Activated CD4-positive, alpha-beta T cell treated with anti-CD3 and anti-CD28 coated beads, Interleukin-2, amount 50 U/mL, for 16 hours (primary cell): ENCODE measurements around the gene PTPRS.
"Not testable (repeated sequence)": the region's sequence is repeated elsewhere in the genome, so short reads cannot be mapped to it uniquely, and the experiment has no call there.

Experiments used
- DNase-seq: peaks from one replicate; pipeline ENCODE4 v3.0.0-alpha.2; 2020

The PTPRS gene

DNA sequence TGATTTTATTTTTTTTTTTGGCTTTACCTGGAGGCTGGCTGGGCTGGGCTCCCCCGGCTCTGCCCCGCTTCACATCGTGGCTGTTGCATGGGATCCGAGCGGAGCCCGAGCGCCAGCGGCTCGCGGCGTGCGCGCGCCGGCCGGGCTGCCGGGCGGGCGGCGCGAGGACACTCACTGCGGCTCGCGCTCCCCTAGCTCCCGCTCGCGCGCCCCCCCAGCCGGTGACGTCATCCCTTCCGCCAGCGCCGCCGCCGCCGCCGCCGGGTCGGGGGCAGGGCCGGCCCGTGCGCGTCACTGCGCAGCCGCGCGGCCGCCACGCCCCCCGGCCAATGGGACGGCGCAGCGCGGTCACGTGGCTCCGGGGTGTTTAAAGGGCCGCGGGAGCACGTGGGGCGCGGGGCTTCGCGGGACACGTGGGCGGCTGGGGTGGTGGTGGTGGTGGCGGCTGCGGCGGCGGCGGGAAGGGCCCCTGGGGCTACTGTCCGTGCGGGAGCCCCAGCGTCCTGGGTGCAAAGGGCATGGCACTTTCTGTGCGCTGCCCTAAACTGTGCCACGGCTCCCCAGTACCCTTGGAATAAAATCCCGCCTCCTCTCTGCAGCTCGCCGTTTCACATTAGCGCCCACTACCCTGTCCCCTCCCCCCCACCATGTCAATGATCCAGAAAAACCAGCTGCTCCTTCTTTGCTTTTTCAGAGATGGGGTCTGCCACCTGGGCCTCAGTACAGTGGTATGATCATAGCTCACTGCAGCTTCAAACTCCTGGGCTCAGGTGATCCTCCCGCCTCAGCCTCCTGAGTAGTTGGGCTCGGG is at the start of gene PTPRS:
PTPRS (minus strand) TSS at position 176 of the 811 bp plus-strand sequence. CDS start 54,672 bp downstream, outside the sequence.
- peak; percentile 42 for DNase-seq

DNA sequence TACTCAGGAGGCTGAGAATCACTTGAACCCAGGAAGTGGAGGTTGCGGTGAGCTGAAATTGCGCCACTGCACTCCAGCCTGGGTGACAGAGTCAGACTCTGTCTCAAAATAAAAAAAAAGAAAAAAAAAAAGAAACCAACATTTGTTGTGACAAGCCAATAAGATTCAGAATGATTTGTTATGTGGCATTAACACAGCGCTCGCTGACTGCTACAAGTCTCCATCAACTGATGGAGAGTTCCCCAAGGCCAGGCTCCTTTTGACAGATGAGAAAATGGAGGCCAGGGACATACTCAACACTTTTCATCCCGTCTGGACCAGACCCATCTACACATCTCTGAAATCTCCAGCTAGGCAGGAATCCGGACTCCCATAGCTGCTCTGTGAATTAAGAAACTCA is 48.7 kb upstream of the PTPRS start:
- DNase-seq = no peak

GRCh38 chr19:5387472-5387871 is 46.9 kb upstream of the PTPRS start:
- DNase-seq = no peak

GRCh38 chr19:5386841-5387240 is 46.2 kb upstream of the PTPRS start:
- DNase-seq = no peak

DNA sequence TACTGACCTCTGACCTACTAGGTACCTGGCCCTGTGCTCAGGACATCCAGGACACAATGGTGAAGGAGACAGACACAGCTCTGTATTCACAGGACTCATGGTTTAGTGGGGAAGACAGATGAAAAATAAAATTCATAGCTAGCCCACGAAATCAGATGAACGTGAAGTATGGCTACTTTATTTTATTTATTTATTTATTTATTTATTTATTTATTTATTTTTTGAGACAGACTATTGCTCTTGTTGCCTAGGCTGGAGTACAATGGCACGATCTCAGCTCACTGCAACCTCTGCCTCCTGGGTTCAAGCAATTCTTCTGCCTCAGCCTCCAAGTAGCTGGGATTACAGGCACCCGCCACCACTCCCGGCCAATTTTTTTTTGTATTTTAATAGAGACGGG is 40.6 kb upstream of the PTPRS start:
- not testable (repeated sequence) for DNase-seq

GRCh38 chr19:5380215-5380919 is 39.8 kb upstream of the PTPRS start:
- DNase-seq = no peak

GRCh38 chr19:5376928-5377327 is 36.3 kb upstream of the PTPRS start:
- no peak for DNase-seq

GRCh38 chr19:5372572-5373200 is 32.1 kb upstream of the PTPRS start:
- no peak for DNase-seq

GRCh38 chr19:5369962-5370367 is 29.4 kb upstream of the PTPRS start:
- peak; percentile 54 for DNase-seq

- DNase-seq = no peak
These were observed 28.7 kb upstream of the PTPRS start for GRCh38 chr19:5369304-5369703.

- no peak for DNase-seq
These were observed 27.0 kb upstream of the PTPRS start for GRCh38 chr19:5367530-5368133.

DNA sequence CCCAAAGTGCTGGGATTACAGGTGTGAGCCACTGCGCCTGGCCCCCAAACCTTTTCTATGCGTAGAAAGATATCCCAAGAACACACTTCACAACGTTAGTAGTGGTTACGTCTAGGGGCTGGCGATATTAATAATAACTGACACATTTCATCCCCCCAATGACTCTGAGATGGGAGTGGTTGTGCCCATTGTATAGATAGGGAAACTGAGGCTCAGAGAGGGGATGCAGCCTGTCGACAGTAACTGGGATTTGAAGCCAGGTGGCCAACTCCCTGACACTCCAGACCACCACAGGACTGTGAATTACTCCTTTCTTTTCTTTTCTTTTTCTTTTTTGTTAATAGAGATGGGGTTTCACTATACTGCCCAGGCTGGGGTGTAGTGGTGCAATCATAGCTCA is 25.3 kb upstream of the PTPRS start:
- DNase-seq = no peak

GRCh38 chr19:5364674-5365073 is 24.1 kb upstream of the PTPRS start:
- no peak for DNase-seq

DNA sequence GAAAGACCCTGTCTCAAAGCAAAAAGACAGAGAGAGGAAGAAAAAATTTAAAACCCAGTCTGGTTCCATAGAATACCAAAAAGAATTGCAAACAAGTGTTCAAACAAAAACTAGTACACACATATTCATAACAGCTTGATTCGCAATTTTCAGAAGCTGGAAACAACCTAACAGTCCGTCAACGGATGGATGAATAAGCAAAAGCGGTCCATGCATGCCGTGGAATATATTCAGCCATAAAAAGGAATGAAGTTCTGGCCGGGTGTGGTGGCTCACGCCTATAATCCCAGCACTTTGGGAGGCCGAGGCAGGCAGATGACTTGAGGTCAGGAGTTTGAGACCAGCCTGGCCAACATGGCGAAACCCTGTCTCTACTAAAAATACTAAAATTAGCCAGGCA is 21.2 kb upstream of the PTPRS start:
- DNase-seq = not testable (repeated sequence)

GRCh38 chr19:5361407-5361806 is 20.8 kb upstream of the PTPRS start:
- no peak for DNase-seq

DNA sequence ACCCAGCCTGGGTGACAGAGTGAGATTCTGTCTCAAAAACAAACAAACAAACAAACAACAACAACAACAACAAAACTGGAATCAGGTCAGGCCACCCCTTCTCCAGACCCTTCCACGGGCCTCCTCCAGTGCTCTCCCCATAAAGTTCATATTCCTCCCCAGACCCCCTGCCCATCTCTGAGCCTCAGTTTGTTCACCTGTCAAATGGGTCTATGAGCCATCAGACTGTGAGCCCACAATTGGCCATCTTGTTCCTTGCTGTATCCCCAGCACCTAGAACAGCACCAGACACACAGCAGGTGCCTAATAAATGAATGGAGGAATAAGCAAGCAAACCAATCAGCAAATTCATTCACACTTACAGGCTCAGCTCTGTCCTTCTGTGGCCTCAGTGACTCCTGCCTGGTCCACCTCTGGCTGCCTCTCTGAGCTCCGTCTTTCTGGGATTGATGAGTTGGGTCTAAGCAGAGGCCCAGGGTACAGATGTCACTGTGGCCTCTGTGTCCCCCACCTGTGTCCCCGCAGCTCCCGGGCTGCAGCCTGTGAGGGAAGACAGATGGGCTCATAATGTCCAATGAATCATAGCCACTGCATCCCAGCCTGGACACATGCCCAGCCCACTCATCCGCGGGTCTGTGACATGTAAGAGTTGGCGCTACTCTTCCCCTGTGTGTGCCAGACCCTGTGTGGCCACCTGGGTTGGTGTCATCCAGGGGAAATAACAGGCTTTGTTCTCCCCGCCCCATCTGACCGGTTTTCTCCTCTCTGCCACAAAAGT is 19.6 kb upstream of the PTPRS start:
- DNase-seq = no peak

- DNase-seq = no peak
These were observed 17.7 kb upstream of the PTPRS start for GRCh38 chr19:5358173-5358800.

DNA sequence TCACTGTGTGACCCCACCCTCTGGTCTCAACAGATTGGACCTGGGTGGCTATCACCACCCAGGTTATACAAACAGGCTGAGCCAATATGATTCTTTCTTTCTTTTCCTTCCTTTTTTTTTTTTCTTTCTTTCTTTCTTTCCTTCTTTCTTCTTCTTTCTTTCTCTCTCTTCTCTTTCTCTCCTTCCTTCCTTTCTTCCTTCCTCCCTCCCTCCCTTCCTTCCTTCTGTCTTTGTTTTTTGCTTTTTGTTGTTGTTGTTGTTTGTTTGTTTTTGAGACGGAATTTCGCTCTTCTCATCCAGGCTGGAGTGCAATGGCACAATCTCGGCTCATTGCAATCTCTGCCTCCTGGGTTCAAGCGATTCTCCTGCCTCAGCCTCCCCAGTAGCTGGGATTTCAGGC is 17.0 kb upstream of the PTPRS start:
- DNase-seq = no peak

DNA sequence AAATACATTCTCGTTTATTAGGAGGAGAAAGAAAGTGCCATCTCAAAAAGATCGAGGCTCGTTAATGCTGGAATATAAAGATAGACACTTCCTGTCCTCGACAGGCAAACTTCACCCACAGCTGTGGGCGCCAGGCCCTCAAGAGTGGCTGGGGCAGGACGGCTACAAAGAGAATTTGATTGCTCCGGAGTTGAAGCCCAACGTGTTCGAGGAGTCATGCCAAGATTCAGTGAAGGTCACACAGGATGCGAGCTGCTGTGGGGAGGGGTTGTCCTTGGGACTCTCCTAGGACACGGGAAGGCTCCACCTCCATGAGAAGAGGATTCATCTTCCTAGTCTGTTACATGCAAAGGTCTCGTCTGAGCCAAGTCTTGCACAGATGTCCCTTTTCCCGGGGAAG is 16.3 kb upstream of the PTPRS start:
- DNase-seq = no peak

DNA sequence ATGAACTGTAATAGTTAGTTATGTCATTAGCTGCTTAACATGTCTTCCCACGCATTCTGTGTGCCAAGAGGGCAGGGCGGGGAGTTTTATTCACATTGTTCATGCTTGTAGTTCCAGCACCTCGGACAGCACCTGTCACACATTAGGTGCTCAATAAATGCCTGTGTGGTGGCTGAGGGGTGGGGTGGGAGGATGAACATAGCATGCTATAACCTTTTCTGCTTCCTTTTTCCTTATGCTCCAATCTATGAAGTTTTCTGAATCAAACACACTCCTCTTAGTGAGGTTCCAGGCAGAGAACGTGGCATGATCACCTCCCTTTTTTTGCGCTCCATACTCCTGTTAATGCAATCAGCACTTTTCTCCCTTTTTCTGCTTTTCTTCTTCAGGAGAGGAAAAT is 15.8 kb upstream of the PTPRS start:
- no peak for DNase-seq

- DNase-seq = no peak
These were observed 15.1 kb upstream of the PTPRS start for GRCh38 chr19:5355693-5356092.

DNA sequence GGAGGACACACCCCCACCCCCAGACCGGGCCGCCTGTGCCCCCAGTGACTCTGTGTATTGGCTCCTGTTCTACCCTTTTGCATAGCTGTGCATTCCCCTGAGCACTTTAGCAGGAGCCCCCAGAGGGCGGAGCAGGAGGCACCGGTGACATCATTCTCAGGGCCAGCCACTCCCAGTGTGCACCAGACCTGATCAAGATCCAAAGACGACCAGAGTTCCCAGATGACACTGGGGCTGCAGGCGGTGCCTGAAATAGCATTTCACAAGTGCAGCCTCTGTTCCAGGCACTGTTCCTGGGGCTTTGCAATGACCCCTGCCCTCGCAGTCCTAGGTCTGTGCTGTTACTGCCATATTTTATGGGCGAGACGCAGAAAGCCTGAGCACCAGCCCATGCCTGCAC is 14.5 kb upstream of the PTPRS start:
- DNase-seq = no peak
